ENCODE measurements around the gene DGCR8. TPM values are rescaled to one million over a fixed set of nuclear protein-coding genes. Genes with fewer than 3 reads are reported as not detected.

Gene DGCR8
- total RNA-seq, 1 donor from 2014 or later, result 18.0 TPM

- no peaks in the 10 kb centered on the region for H3K27me3 ChIP-seq
- no peak for TF ChIP-seq CTCF (IDR thresholded peaks at IDR 0.05)
- peaks cover 31 to 57% of the 10 kb centered on the region in 2 donors for H3K4me1 ChIP-seq
- H3K36me3 ChIP-seq, result peaks cover 9 to 19% of the 10 kb centered on the region in 2 donors
- intact Hi-C loops (cut with DNase I), result loop anchor here (10.0 kb wide), 2 partner anchors 367 to 717 kb away; partner anchors contain the start of genes MED15, PI4KA and SNAP29
- H3K27ac ChIP-seq, result peak overlapping the region; percentile 31 to 53
- peak overlapping the region in 1 of 2 donors; percentile 39 for H3K4me3 ChIP-seq
- H3K9me3 ChIP-seq, result no peaks in the 10 kb centered on the region
- no peak for DNase-seq (ENCODE audit: low spot score in 2 of 2)
Measured at GRCh38 chr22:20137671-20138416, 57.8 kb downstream of the DGCR8 start.

- intact Hi-C loops (cut with DNase I), result loop anchor here (10.0 kb wide), 2 partner anchors 366 to 716 kb away; partner anchors contain the start of genes MED15, PI4KA and SNAP29
- Histone ChIP-seq H3K4me3 (no peak overlapping the region), H3K27me3 (no peaks in the 10 kb centered on the region), H3K36me3 (peaks cover 14 to 25% of the 10 kb centered on the region in 2 donors), H3K4me1 (peaks cover 31 to 52% of the 10 kb centered on the region in 2 donors), H3K9me3 (no peaks in the 10 kb centered on the region), H3K27ac (peak overlapping the region; percentile 31 to 53)
- no peak for TF ChIP-seq CTCF (IDR thresholded peaks at IDR 0.05)
- DNase-seq (ENCODE audit: low spot score in 2 of 2), result no peak
Measured at GRCh38 chr22:20138417-20138738, 58.3 kb downstream of the DGCR8 start.

DNA sequence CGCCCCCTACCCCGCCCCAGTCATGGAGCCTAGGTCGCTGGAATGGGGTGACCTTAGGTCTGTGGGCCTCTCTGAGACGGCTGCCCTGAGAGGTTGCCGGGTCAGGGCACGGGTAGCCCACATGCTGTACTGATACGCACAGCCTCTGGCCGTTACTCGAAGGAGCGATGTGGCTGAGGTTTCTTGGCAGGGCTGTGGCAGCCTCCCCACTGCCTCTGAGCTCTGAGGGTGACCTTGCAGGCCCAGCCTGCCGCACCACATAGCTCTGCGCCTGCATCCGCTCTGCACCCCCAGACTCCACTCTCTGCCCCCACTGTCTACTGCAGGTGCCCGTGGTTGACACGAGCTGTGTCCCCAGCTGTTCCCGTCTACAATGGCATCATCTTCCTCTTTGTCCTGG is 58.8 kb downstream of the DGCR8 start:
- H3K36me3 ChIP-seq, result peaks cover 17 to 30% of the 10 kb centered on the region in 2 donors
- H3K27ac ChIP-seq, result no peak overlapping the region
- H3K9me3 ChIP-seq, result no peaks in the 10 kb centered on the region
- no peak for DNase-seq (ENCODE audit: low spot score in 2 of 2)
- no peak overlapping the region for H3K4me3 ChIP-seq
- peaks cover 28 to 47% of the 10 kb centered on the region in 2 donors for H3K4me1 ChIP-seq
- intact Hi-C loops (cut with DNase I), result loop anchor here (10.0 kb wide), 2 partner anchors 366 to 716 kb away; partner anchors contain the start of genes MED15, PI4KA and SNAP29
- TF ChIP-seq CTCF (IDR thresholded peaks at IDR 0.05), result no peak
- H3K27me3 ChIP-seq, result no peaks in the 10 kb centered on the region

DNA sequence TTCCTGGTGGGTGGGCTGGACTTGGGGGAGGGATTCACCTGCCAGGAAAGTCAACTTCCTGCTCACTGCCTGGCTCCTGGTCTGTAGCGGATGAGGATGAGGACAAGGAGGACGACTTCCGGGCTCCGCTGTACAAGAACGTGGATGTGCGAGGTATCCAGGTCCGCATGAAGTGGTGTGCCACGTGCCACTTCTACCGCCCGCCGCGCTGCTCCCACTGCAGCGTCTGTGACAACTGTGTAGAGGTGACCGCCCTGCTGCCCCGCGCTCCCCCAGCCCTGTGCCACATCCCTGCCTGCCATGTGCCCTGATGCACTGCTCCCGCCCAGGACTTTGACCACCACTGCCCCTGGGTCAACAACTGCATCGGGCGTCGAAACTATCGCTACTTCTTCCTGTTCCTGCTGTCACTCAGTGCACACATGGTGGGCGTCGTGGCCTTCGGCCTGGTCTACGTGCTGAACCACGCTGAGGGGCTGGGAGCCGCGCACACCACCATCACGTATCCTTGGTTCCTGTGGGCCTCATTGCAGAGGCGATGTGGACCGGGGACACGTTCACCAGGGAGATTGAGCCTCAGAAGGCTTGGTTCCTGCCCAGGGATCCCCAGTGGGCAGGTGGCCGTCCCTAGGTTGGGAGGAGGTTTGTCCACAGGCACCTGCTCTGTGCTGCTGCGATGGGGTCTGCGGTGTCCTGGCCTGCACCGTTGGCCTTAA is 59.5 kb downstream of the DGCR8 start:
- Histone ChIP-seq H3K27ac (no peak overlapping the region), H3K27me3 (no peaks in the 10 kb centered on the region), H3K4me3 (no peak overlapping the region), H3K4me1 (peaks cover 22 to 40% of the 10 kb centered on the region in 2 donors), H3K36me3 (peaks cover 17 to 36% of the 10 kb centered on the region in 2 donors), H3K9me3 (no peaks in the 10 kb centered on the region)
- no peak for TF ChIP-seq CTCF (IDR thresholded peaks at IDR 0.05)
- intact Hi-C loops (cut with DNase I), result loop anchor here (10.0 kb wide), 2 partner anchors 365 to 715 kb away; partner anchors contain the start of genes MED15, PI4KA and SNAP29
- DNase-seq (ENCODE audit: low spot score in 2 of 2), result no peak

DNA sequence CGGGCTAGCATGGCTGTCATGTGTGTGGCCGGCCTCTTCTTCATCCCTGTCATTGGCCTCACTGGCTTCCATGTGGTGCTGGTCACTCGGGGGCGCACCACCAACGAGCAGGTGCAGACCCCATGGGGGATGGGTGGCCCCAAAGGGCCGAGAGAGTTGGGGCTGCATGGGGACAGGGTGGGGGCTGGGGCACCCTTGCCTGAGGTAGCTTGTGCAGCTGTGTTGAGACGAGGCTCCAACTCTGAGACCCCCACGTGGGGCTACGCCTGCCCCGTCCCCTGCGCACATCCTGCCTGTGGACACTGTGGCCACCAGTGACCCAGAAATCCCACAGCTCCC is 60.0 kb downstream of the DGCR8 start:
- no peaks in the 10 kb centered on the region for H3K27me3 ChIP-seq
- no peak for TF ChIP-seq CTCF (IDR thresholded peaks at IDR 0.05)
- no peaks in the 10 kb centered on the region for H3K9me3 ChIP-seq
- no peak overlapping the region for H3K27ac ChIP-seq
- peaks cover 21 to 35% of the 10 kb centered on the region in 2 donors for H3K4me1 ChIP-seq
- DNase-seq (ENCODE audit: low spot score in 2 of 2), result no peak
- H3K36me3 ChIP-seq, result peaks cover 18 to 38% of the 10 kb centered on the region in 2 donors
- no peak overlapping the region for H3K4me3 ChIP-seq
- intact Hi-C loops (cut with DNase I), result no loop called here
